Endothelial cell of umbilical vein (primary cell): ENCODE measurements around the gene TBX19. TPM values are rescaled to one million over a fixed set of nuclear protein-coding genes. Genes with fewer than 3 reads are reported as not detected.

Source experiments
- BruUV-seq: library from RNA; stranded (reverse); fragments of 400-500 nt; replicated peaks from 2 replicates; lab custom pipeline; 2021; lab: Mats Ljungman, UMichigan
- CTCF ChIA-PET: fragments of 300-600, 350-600 bp; sonication (Branson Sonifier 250); formaldehyde crosslinking; loops from one replicate; lab custom pipeline; 2021; ENCODE audit warnings: antibody characterized with exemption, inconsistent platforms; lab: Charles Lee
- POLR2A ChIA-PET: fragments of 300-600, 350-600 bp; sonication (Branson Sonifier 250); formaldehyde crosslinking; loops from one replicate; lab custom pipeline; 2021; ENCODE audit warnings: antibody characterized with exemption, inconsistent platforms; lab: Charles Lee
- DNase-seq: peaks from one replicate; pipeline ENCODE4 v3.0.0-alpha.2; 2011; ENCODE audit warnings: low read depth, low spot score
- FAIRE-seq: peaks from 2 replicates; lab custom pipeline; 2011; peaks lifted over from hg19 to GRCh38; lab: Jason Lieb, UNC
- H2AFZ ChIP-seq: 2 replicates; pipeline ENCODE4 v1.6.0; 2012; ENCODE audit warnings: low read depth, low read length, control low read depth, inconsistent platforms
- H3K27ac ChIP-seq: 2 replicates; pipeline ENCODE4 v1.5.1; 2011; ENCODE audit warnings: low read depth, mild to moderate bottlenecking, control low read depth, low read length, moderate library complexity; ENCODE audit not compliant: insufficient read depth
- H3K27me3 ChIP-seq, 2 experiments: 2 replicates each; pipeline versions ENCODE4 v1.6.0 to v1.6.1; 2011; ENCODE audit warnings: low read length in 2 of 2, mixed read lengths in 1 of 2; ENCODE audit not compliant: control insufficient read depth in 2 of 2, insufficient read depth in 2 of 2
- H3K36me3 ChIP-seq, 2 experiments: 2 replicates in 1 of 2; 3 replicates in 1 of 2; pipeline ENCODE4 v1.5.1; 2011; ENCODE audit warnings: low read length in 2 of 2, mild to moderate bottlenecking in 1 of 2, moderate library complexity in 1 of 2; ENCODE audit not compliant: control insufficient read depth in 2 of 2, insufficient read depth in 2 of 2; ENCODE audit errors: extremely low read depth in 1 of 2
- H3K4me1 ChIP-seq: 3 replicates; pipeline ENCODE4 v1.5.1; 2011; ENCODE audit warnings: mild to moderate bottlenecking, low read length; ENCODE audit not compliant: control insufficient read depth, insufficient read depth; ENCODE audit errors: extremely low read depth
- H3K4me2 ChIP-seq: 2 replicates; pipeline ENCODE4 v1.6.1; 2011; ENCODE audit warnings: low read length, control low read depth, mixed read lengths; ENCODE audit not compliant: insufficient read depth
- H3K4me3 ChIP-seq, 3 experiments: fragments of 200-600 bp in 1 of 3; sonication (generic), shearing (Covaris generic) in 1 of 3; replicated peaks in 1 of 3; 2 replicates each; pipeline ENCODE4 v1.5.1; 2011 to 2016; ENCODE audit warnings: control low read depth in 3 of 3, low read length in 3 of 3, mild to moderate bottlenecking in 2 of 3, inconsistent platforms in 1 of 3, low read depth in 1 of 3, moderate library complexity in 1 of 3; ENCODE audit not compliant: insufficient read depth in 1 of 3
- H3K79me2 ChIP-seq: 2 replicates; pipeline ENCODE4 v1.6.0; 2012; ENCODE audit warnings: low read length, inconsistent platforms; ENCODE audit not compliant: control insufficient read depth, insufficient read depth
- H3K9ac ChIP-seq: replicated peaks from 2 replicates; pipeline ENCODE3; 2011; ENCODE audit warnings: low read length, control low read depth; ENCODE audit not compliant: insufficient read depth; ENCODE audit errors: extremely low read depth
- H3K9me1 ChIP-seq: replicated peaks from 3 replicates; pipeline ENCODE4 v1.6.0; 2011; ENCODE audit warnings: mild to moderate bottlenecking, low read length; ENCODE audit not compliant: control insufficient read depth, insufficient read depth; ENCODE audit errors: extremely low read depth
- H3K9me3 ChIP-seq: replicated peaks from 2 replicates; pipeline ENCODE4 v1.5.1; 2012; ENCODE audit warnings: low read length, inconsistent platforms; ENCODE audit not compliant: control insufficient read depth, insufficient read depth
- H4K20me1 ChIP-seq: replicated peaks from 2 replicates; pipeline ENCODE3; 2011; ENCODE audit warnings: mild to moderate bottlenecking, low read length; ENCODE audit not compliant: control insufficient read depth, insufficient read depth; ENCODE audit errors: extremely low read depth
- CTCF ChIP-seq, 2 donors: IDR thresholded peaks; 1 replicate in 1 of 2; 2 replicates in 1 of 2; pipeline ENCODE4 v1.5.1; 2011; ENCODE audit warnings: low read length in 2 of 2, mild to moderate bottlenecking in 2 of 2, moderate library complexity in 2 of 2, control low read depth in 1 of 2, inconsistent platforms in 1 of 2, low read depth in 1 of 2; ENCODE audit not compliant: insufficient read depth in 1 of 2; ENCODE audit errors: extremely low read depth in 1 of 2
- EZH2 ChIP-seq: IDR thresholded peaks from 2 replicates; pipeline ENCODE4 v1.6.1; 2012; ENCODE audit warnings: borderline replicate concordance, low read depth, mild to moderate bottlenecking, moderate library complexity, low read length, inconsistent platforms; ENCODE audit not compliant: severe bottlenecking
- GATA2 ChIP-seq: IDR thresholded peaks from 2 replicates; pipeline ENCODE4 v1.7.0; 2011; ENCODE audit warnings: low read depth, mild to moderate bottlenecking, moderate library complexity, mixed read lengths, low read length; ENCODE audit not compliant: insufficient read length, insufficient read depth
- JUN ChIP-seq: IDR thresholded peaks from 2 replicates; pipeline ENCODE4 v1.6.1; 2011; ENCODE audit warnings: borderline replicate concordance, low read depth; ENCODE audit not compliant: insufficient read length, insufficient read depth
- MYC ChIP-seq: IDR thresholded peaks from one replicate; pipeline ENCODE4 v1.6.1; 2011; ENCODE audit warnings: mild to moderate bottlenecking, low read depth, low read length
- POLR2A ChIP-seq: IDR thresholded peaks from 2 replicates; pipeline ENCODE4 v1.6.1; 2012; ENCODE audit warnings: low read depth, mild to moderate bottlenecking, control low read depth, low read length
- dilution Hi-C: fragments of 300-500 bp; cut with MboI; formaldehyde crosslinking; loops from one replicate; pipeline ENCODE4 v1.15.0; 2019; ENCODE audit warnings: low sequenced_read_pairs; ENCODE audit not compliant: extremely low pct_ligation_motif_present
- intact Hi-C: fragments of 100-400 bp; cut with micrococcal nuclease; formaldehyde crosslinking; loops from one replicate; pipeline ENCODE4 v1.10.0; 2022
- polyA plus RNA-seq, 4 experiments: library from polyadenylated mRNA; depleted of rRNA in 3 of 4; stranded (reverse) in 3 of 4; unstranded in 1 of 4; fragments of >200 nt; gene quantifications; 2 replicates each; pipeline versions ENCODE4 v1.2.1 to v1.2.3, GENCODE V29; 2011 to 2012; ENCODE audit warnings: missing spikeins in 1 of 4
- total RNA-seq: library from RNA; stranded (reverse); gene quantifications from 2 replicates; pipeline ENCODE4 v1.2.3, GENCODE V29; 2021

TBX19 gene
- total and polyA plus RNA-seq, 2 donors (not counting 3 experiments of a cell fraction or from before 2014, with no cell fraction given): 2.3 to 2.8 TPM

DNA sequence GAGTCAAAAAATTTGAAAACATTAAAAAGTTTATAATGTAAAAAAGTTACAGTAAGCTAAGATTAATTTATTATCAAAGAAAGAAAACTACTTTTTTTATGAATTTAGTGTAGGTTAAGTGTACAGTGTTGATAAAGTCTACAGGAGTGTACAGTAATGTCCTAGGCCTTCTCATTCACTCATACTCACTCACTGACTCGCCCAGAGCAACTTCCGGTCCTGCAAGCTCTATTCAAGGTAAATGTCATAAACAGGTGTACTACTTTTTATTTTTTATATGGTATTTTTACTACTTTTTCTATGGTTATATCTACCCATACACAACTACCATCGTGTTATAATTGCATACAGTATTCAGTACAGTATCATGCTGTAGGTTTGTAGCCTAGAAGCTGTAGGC, 49.6 kb downstream of the TBX19 start:
- BruUV-seq: no TSS peak
- no peak for FAIRE-seq
- no peak overlapping the region for H3K4me3 ChIP-seq

More for the DNA sequence above, 49.6 kb downstream of the TBX19 start:
- H3K27me3 ChIP-seq: no peaks in the 10 kb centered on the region
- ChIA-PET POLR2A (no interaction called here), CTCF (interaction anchor here (1.7 to 3.4 kb wide), 3 partner anchors 12 to 245 kb away, joined by 4 to 20 read pairs (median 15); no protein-coding TSS in a partner anchor)
- H2AFZ ChIP-seq: no peak overlapping the region
- intact Hi-C loops (loop anchor here (2.0 kb wide), 1 partner anchor 19 kb away; no protein-coding TSS in a partner anchor), dilution Hi-C loops (no loop called here)
- DNase-seq: no peak
- no peaks in the 10 kb centered on the region for H4K20me1 ChIP-seq
- H3K4me1 ChIP-seq: no peaks in the 10 kb centered on the region
- no peaks in the 10 kb centered on the region for H3K36me3 ChIP-seq
- H3K9me1 ChIP-seq: no peaks in the 10 kb centered on the region
- H3K9ac ChIP-seq: no peak overlapping the region
- H3K9me3 ChIP-seq: no peaks in the 10 kb centered on the region
- H3K4me2 ChIP-seq: no peak overlapping the region
- no peak overlapping the region for H3K27ac ChIP-seq
- TF ChIP-seq EZH2 (no peak), MYC (no peak), GATA2 (no peak), JUN (no peak), POLR2A (no peak), CTCF (IDR thresholded peaks at IDR 0.05; ENCODE audit: extremely low read depth in 1 of 2, insufficient read depth in 1 of 2, low read depth in 1 of 2, low read length in 2 of 2) (no peak)
- no peaks in the 10 kb centered on the region for H3K79me2 ChIP-seq
